ENCODE data around the gene HS6ST2. TPM values are rescaled to one million over a fixed set of nuclear protein-coding genes. Genes with fewer than 3 reads are reported as not detected.
A peak's percentile ranks its signal among the peaks of the same experiment; 100 is the strongest.

HS6ST2 gene
- total RNA-seq, 1 experiment from 2014 or later, result 7.4 TPM

DNA sequence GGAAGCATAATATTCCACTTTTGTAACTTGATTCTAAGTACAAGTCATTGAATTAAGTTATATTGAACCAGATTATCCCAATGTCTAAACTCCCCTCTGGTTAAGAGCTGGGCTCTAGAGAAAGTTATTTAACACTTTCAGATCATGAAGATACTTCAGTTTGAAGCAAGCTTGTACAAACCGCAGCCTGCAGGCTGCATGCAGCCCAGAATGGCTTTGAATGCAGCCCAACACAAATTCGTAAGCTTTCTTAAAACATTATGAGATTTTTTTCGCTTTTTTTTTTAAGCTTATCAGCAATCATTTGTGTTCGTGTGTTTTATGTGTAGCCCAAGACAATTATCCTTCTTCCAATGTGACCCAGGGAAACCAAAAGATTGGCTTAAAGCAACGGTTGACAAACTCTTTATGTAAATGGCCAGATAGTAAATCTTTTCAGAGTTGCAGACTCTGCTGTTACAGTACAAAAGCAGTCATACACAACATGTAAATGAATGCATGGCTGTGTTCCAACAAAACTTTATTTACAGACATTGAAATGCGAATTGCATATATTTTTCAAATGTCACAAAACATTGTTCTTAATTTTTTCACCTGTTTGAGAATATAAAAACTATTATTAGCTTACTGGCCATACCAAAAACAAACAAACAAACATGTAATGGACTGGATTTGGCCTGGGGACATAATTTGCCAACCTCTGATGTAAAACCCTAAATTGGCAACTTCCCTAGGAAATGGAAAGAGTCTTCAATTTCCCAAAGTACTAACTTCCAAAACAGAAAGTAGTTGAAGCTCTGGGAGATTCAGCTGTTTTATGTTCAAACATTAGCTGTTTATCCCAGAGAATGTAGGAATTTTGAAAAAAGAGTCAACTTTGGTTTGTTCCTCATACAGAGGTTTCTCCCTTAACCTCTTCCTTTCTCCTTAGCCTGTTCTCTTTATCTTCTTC lies 268.5 kb downstream of the HS6ST2 start:
- Histone ChIP-seq H3K4me1 (ENCODE audit: insufficient read depth, low read length) (no peaks in the 10 kb centered on the region), H3K9me2 (replicated peaks; ENCODE audit: low read length) (no peaks in the 10 kb centered on the region), H3K79me2 (ENCODE audit: low read length) (no peaks in the 10 kb centered on the region), H3K4me2 (ENCODE audit: low read length) (no peak overlapping the region), H3K36me3 (ENCODE audit: low read depth, low read length) (no peaks in the 10 kb centered on the region), H3K27ac (ENCODE audit: low read length) (no peak overlapping the region), H2AFZ (ENCODE audit: low read length) (no peak overlapping the region), H3K27me3 (ENCODE audit: low read length) (no peaks in the 10 kb centered on the region), H3K9me3 (ENCODE audit: low read length) (no peaks in the 10 kb centered on the region), H3K9ac (ENCODE audit: low read length) (no peak overlapping the region), H3K4me3 (ENCODE audit: low read length) (no peak overlapping the region), H4K20me1 (ENCODE audit: low read length) (no peaks in the 10 kb centered on the region), H3F3A (ENCODE audit: low read length, unreplicated experiment) (no peaks in the 10 kb centered on the region)
- no peak for TF ChIP-seq CTCF (conservative IDR thresholded peaks at IDR 0.05; ENCODE audit: low read depth, low read length)
- TF ChIP-seq EZH2phosphoT487 (IDR thresholded peaks at IDR 0.05; ENCODE audit: borderline replicate concordance, low read length), result no peak
- TF ChIP-seq EZH2 (IDR thresholded peaks at IDR 0.05; ENCODE audit: low read length, unreplicated experiment), result no peak
- CTCF ChIA-PET, result no interaction called here
- intact Hi-C loops (cut with micrococcal nuclease), result no loop called here
- ATAC-seq (no peak), DNase-seq (no peak)
- BruUV-seq (replicated peaks), result no TSS peak
- POLR2A ChIA-PET (ENCODE audit: unreplicated experiment), result interaction anchor here (0.7 kb wide), 1 partner anchor 250 kb away, joined by 7 read pairs; no protein-coding TSS in a partner anchor

DNA sequence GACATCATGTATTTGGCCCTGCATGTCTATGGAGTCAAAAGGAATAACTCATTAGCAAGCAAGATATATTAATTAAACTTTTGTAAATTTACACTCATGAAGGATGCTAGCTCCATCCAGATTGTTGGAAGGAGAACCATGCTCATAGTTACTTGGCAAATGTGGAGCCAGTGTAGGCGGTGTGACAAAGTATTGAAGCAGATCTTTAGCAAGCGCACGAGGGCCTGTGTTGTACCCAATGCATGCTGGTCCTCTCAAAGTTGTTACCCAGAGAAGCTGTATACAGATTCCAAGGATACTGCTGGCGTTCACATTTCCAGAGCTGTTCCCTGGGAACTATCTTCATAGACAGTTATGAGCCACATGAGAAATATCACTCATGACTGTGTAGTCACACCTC lies 273.2 kb downstream of the HS6ST2 start:
- intact Hi-C loops (cut with micrococcal nuclease), result no loop called here
- TF ChIP-seq EZH2 (IDR thresholded peaks at IDR 0.05; ENCODE audit: low read length, unreplicated experiment) (no peak), CTCF (conservative IDR thresholded peaks at IDR 0.05; ENCODE audit: low read depth, low read length) (no peak), EZH2phosphoT487 (IDR thresholded peaks at IDR 0.05; ENCODE audit: borderline replicate concordance, low read length) (no peak)
- ATAC-seq (no peak), DNase-seq (no peak)
- Histone ChIP-seq H2AFZ (ENCODE audit: low read length) (no peak overlapping the region), H3K4me1 (ENCODE audit: insufficient read depth, low read length) (no peaks in the 10 kb centered on the region), H3K36me3 (ENCODE audit: low read depth, low read length) (no peaks in the 10 kb centered on the region), H3K4me2 (ENCODE audit: low read length) (no peak overlapping the region), H4K20me1 (ENCODE audit: low read length) (no peaks in the 10 kb centered on the region), H3K4me3 (ENCODE audit: low read length) (no peak overlapping the region), H3F3A (ENCODE audit: low read length, unreplicated experiment) (no peaks in the 10 kb centered on the region), H3K9ac (ENCODE audit: low read length) (no peak overlapping the region), H3K27ac (ENCODE audit: low read length) (no peak overlapping the region), H3K79me2 (ENCODE audit: low read length) (no peaks in the 10 kb centered on the region), H3K9me3 (ENCODE audit: low read length) (no peaks in the 10 kb centered on the region), H3K27me3 (ENCODE audit: low read length) (no peaks in the 10 kb centered on the region), H3K9me2 (replicated peaks; ENCODE audit: low read length) (no peaks in the 10 kb centered on the region)
- no TSS peak for BruUV-seq (replicated peaks)
- POLR2A ChIA-PET (ENCODE audit: unreplicated experiment), result no interaction called here
- CTCF ChIA-PET, result no interaction called here

DNA sequence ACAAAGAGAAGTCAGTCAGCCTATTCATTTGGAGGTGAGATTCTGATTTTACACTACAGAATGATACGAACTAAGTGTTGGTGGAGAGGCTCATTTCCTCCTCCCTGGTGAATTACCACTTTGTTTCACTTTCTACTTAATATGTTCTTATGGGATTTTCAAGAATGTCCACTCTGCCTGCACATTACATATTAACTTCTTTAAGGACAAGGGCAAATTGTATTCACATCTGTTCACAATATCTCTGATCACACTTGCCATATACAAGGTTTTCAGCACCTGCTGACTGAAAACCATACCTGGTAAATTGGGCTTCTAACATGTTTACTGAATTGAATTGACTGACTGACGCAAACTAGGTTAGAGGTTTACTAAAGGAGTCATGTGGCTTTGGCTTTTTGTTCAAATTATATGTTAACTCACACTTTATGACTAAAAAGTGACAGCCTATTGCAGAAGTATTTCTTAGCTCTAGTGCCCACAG lies 281.2 kb downstream of the HS6ST2 start:
- no peak for DNase-seq
- ATAC-seq, result no peak
- Histone ChIP-seq H3K9ac (ENCODE audit: low read length) (no peak overlapping the region), H3F3A (ENCODE audit: low read length, unreplicated experiment) (no peaks in the 10 kb centered on the region), H3K9me2 (replicated peaks; ENCODE audit: low read length) (no peaks in the 10 kb centered on the region), H3K4me2 (ENCODE audit: low read length) (no peak overlapping the region), H3K79me2 (ENCODE audit: low read length) (no peaks in the 10 kb centered on the region), H3K27me3 (ENCODE audit: low read length) (no peaks in the 10 kb centered on the region), H3K4me3 (ENCODE audit: low read length) (no peak overlapping the region), H4K20me1 (ENCODE audit: low read length) (no peaks in the 10 kb centered on the region), H3K27ac (ENCODE audit: low read length) (no peak overlapping the region), H2AFZ (ENCODE audit: low read length) (0 out of 2 replicates have a peak overlapping the region, but pooled peaks have one; percentile 50), H3K9me3 (ENCODE audit: low read length) (no peaks in the 10 kb centered on the region), H3K4me1 (ENCODE audit: insufficient read depth, low read length) (no peaks in the 10 kb centered on the region), H3K36me3 (ENCODE audit: low read depth, low read length) (no peaks in the 10 kb centered on the region)
- intact Hi-C loops (cut with micrococcal nuclease), result loop anchor here (2.0 to 5.0 kb wide), 2 partner anchors 40 to 280 kb away; partner anchors contain the start of gene HS6ST2
- ChIA-PET POLR2A (ENCODE audit: unreplicated experiment) (no interaction called here), CTCF (no interaction called here)
- TF ChIP-seq CTCF (conservative IDR thresholded peaks at IDR 0.05; ENCODE audit: low read depth, low read length) (no peak), EZH2phosphoT487 (IDR thresholded peaks at IDR 0.05; ENCODE audit: borderline replicate concordance, low read length) (no peak), EZH2 (IDR thresholded peaks at IDR 0.05; ENCODE audit: low read length, unreplicated experiment) (no peak)
- BruUV-seq (replicated peaks), result no TSS peak
